ENCODE results near the gene ZBTB25.

ZBTB25 gene

DNA sequence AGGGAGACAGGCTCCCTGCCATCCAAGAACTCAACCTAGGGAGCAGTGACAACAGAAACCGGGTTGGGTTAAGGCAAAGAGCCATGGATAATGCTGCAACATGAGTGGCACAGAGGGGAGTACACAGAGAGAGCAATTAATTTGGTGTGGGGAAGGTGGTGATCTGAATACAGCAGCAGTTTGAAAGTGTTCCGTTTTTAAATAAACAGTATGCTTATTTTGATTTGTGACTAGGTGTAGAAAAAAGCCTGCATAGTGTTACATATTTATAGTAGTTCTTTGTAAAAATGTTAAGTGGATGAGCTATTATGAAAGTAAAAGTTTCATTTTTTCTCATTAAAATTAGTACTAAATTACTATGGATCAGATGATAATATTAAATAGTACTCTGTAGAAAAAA lies 29.6 kb downstream of the ZBTB25 start:
- H3K27ac ChIP-seq (ENCODE audit: low read length), result no peak overlapping the region
- H3K9me3 ChIP-seq (ENCODE audit: insufficient read depth, low read length), result no peaks in the 10 kb centered on the region
- H3K4me3 ChIP-seq (ENCODE audit: low read length), result no peak overlapping the region
- no peak overlapping the region for H2AFZ ChIP-seq (ENCODE audit: low read depth, low read length)
- H3K79me2 ChIP-seq (ENCODE audit: low read length), result no peaks in the 10 kb centered on the region
- no peaks in the 10 kb centered on the region for H3K36me3 ChIP-seq (replicated peaks; ENCODE audit: low read depth, low read length)
- no peak overlapping the region for H3K9ac ChIP-seq (ENCODE audit: low read length)
- H3K4me1 ChIP-seq (ENCODE audit: low read length), result peaks cover 14% of the 10 kb centered on the region
- no peaks in the 10 kb centered on the region for H3K27me3 ChIP-seq (ENCODE audit: low read depth, low read length)
- peak overlapping the region; percentile 39 for H3K4me2 ChIP-seq (ENCODE audit: low read length)
- TF ChIP-seq, protein P1, sequence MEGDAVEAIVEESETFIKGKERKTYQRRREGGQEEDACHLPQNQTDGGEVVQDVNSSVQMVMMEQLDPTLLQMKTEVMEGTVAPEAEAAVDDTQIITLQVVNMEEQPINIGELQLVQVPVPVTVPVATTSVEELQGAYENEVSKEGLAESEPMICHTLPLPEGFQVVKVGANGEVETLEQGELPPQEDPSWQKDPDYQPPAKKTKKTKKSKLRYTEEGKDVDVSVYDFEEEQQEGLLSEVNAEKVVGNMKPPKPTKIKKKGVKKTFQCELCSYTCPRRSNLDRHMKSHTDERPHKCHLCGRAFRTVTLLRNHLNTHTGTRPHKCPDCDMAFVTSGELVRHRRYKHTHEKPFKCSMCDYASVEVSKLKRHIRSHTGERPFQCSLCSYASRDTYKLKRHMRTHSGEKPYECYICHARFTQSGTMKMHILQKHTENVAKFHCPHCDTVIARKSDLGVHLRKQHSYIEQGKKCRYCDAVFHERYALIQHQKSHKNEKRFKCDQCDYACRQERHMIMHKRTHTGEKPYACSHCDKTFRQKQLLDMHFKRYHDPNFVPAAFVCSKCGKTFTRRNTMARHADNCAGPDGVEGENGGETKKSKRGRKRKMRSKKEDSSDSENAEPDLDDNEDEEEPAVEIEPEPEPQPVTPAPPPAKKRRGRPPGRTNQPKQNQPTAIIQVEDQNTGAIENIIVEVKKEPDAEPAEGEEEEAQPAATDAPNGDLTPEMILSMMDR (IDR thresholded peaks at IDR 0.05; ENCODE audit: low read depth, low read length), result no peak
- TF ChIP-seq EZH2phosphoT487 (IDR thresholded peaks at IDR 0.05; ENCODE audit: low read depth), result no peak
- H4K20me1 ChIP-seq (ENCODE audit: insufficient read depth, low read length), result peaks cover 3% of the 10 kb centered on the region; the same call in 1 of the 2 replicates

DNA sequence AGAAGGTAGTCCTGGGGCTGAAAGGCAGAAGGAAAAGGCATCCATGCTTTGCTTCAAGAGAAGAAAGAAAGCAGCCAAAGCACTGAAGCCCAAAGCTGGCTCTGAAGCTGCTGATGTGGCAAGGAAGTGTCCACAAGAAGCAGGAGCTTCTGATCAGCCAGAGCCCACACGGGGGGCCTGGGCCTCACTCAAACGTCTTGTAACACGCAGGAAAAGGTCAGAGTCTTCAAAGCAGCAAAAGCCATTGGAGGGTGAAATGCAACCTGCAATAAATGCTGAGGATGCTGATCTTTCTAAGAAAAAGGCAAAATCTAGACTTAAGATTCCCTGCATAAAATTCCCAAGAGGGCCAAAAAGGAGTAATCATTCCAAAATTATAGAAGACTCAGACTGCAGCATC lies 35.2 kb downstream of the ZBTB25 start:
- peaks cover 6% of the 10 kb centered on the region; the same call in 1 of the 2 replicates for H4K20me1 ChIP-seq (ENCODE audit: insufficient read depth, low read length)
- no peak overlapping the region for H3K27ac ChIP-seq (ENCODE audit: low read length)
- no peaks in the 10 kb centered on the region for H3K9me3 ChIP-seq (ENCODE audit: insufficient read depth, low read length)
- no peak overlapping the region for H3K4me2 ChIP-seq (ENCODE audit: low read length)
- no peak overlapping the region for H3K9ac ChIP-seq (ENCODE audit: low read length)
- H3K4me3 ChIP-seq (ENCODE audit: low read length), result no peak overlapping the region
- H2AFZ ChIP-seq (ENCODE audit: low read depth, low read length), result no peak overlapping the region
- TF ChIP-seq, protein P1 (IDR thresholded peaks at IDR 0.05; ENCODE audit: low read depth, low read length), result no peak
- no peak for TF ChIP-seq EZH2phosphoT487 (IDR thresholded peaks at IDR 0.05; ENCODE audit: low read depth)
- no peaks in the 10 kb centered on the region for H3K79me2 ChIP-seq (ENCODE audit: low read length)
- H3K36me3 ChIP-seq (replicated peaks; ENCODE audit: low read depth, low read length), result peaks cover 3% of the 10 kb centered on the region
- peaks cover 28% of the 10 kb centered on the region for H3K4me1 ChIP-seq (ENCODE audit: low read length)
- H3K27me3 ChIP-seq (ENCODE audit: low read depth, low read length), result no peaks in the 10 kb centered on the region

DNA sequence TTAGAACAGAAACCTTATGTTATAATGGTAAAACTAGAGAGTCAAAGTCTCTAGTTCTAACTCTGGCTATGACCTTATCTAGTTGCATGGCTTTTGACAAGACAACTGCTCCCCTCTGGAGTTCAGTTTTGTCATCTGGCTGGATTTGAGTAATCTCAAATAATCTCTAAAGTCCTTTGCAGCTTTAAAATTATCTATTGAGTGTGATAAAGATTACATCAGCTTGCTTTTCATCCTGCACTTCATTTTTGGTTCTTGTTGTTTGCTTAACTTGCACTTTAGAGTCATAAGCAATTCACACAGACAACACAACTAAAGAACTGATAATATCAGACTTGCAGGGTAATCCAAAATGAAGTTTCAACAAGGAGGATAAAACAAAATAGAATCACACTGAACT lies 36.1 kb downstream of the ZBTB25 start:
- Histone ChIP-seq H3K27me3 (ENCODE audit: low read depth, low read length) (no peaks in the 10 kb centered on the region), H3K9ac (ENCODE audit: low read length) (no peak overlapping the region), H3K9me3 (ENCODE audit: insufficient read depth, low read length) (no peaks in the 10 kb centered on the region), H3K4me2 (ENCODE audit: low read length) (no peak overlapping the region), H4K20me1 (ENCODE audit: insufficient read depth, low read length) (peaks cover 11% of the 10 kb centered on the region), H3K79me2 (ENCODE audit: low read length) (no peaks in the 10 kb centered on the region), H3K4me3 (ENCODE audit: low read length) (no peak overlapping the region), H3K4me1 (ENCODE audit: low read length) (peaks cover 36% of the 10 kb centered on the region), H2AFZ (ENCODE audit: low read depth, low read length) (no peak overlapping the region), H3K36me3 (replicated peaks; ENCODE audit: low read depth, low read length) (peaks cover 7% of the 10 kb centered on the region), H3K27ac (ENCODE audit: low read length) (no peak overlapping the region)
- TF ChIP-seq, protein P1 (IDR thresholded peaks at IDR 0.05; ENCODE audit: low read depth, low read length), result no peak
- no peak for TF ChIP-seq EZH2phosphoT487 (IDR thresholded peaks at IDR 0.05; ENCODE audit: low read depth)

DNA sequence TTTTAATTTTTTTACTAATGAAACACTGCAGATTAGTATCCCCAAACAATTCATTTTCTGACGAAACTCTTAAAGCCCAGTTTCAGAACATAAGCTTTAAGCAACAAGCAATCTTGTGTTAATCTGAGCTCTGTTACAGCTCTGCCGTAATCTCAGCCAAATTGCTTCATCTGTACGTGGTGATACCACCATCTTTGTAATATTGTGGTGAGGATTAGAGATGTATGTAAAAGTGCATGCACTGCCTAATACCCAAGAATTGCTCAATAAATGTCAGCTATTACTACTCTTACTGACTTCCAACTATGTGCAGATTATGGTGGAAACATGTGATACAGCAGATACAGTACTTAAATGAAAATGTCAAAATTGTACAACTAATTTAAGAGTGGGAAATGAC lies 36.5 kb downstream of the ZBTB25 start:
- H3K9ac ChIP-seq (ENCODE audit: low read length), result no peak overlapping the region
- no peaks in the 10 kb centered on the region for H3K27me3 ChIP-seq (ENCODE audit: low read depth, low read length)
- H3K36me3 ChIP-seq (replicated peaks; ENCODE audit: low read depth, low read length), result peaks cover 11% of the 10 kb centered on the region
- no peaks in the 10 kb centered on the region for H3K9me3 ChIP-seq (ENCODE audit: insufficient read depth, low read length)
- H3K4me1 ChIP-seq (ENCODE audit: low read length), result peaks cover 41% of the 10 kb centered on the region
- H4K20me1 ChIP-seq (ENCODE audit: insufficient read depth, low read length), result peaks cover 14% of the 10 kb centered on the region
- H3K4me3 ChIP-seq (ENCODE audit: low read length), result no peak overlapping the region
- H2AFZ ChIP-seq (ENCODE audit: low read depth, low read length), result no peak overlapping the region
- no peak overlapping the region for H3K27ac ChIP-seq (ENCODE audit: low read length)
- H3K79me2 ChIP-seq (ENCODE audit: low read length), result no peaks in the 10 kb centered on the region
- H3K4me2 ChIP-seq (ENCODE audit: low read length), result no peak overlapping the region
- TF ChIP-seq, protein P1 (IDR thresholded peaks at IDR 0.05; ENCODE audit: low read depth, low read length), result no peak
- no peak for TF ChIP-seq EZH2phosphoT487 (IDR thresholded peaks at IDR 0.05; ENCODE audit: low read depth)

All from OCI-LY3 (cell line).